ENCODE data around the gene PLCB4.

DNA sequence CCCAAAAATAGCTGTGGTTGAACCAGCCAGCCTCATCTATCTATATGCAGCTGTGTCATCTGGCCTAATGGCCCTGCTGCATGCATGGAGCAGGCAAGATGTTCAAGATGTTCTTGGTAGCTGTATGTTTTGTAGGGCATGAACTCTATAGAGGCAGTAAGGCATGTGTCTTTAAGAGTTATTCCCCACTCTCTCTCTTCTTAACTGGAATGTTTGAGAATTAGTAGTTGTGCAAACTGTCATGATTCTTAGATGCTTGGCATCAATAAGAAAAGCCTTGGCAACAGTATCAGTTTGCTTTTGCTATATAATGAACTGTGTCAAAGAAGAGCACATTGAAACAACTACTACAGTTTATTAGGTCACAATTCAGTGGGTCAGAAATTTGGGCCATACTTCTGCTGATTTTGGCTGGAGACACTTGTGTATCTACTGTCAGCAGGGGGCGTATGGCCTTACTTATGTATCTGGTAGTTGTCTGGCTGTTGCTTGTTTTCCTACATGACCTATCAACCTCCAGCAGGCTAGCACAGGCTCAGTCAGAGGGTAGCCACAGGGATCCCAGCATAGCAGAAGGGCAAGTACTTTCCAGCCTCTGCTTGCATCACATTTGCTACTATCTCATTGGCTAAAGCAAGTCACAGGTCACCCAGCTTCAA is 389.4 kb downstream of the PLCB4 start:
- TF ChIP-seq CTCF (conservative IDR thresholded peaks at IDR 0.05 in 1 of 2, IDR thresholded peaks at IDR 0.05 in 1 of 2; ENCODE audit: extremely low read depth in 1 of 2, insufficient read depth in 1 of 2, low read depth in 1 of 2, low read length in 2 of 2): peak; percentile 54 to 55
- TF ChIP-seq EZH2 (IDR thresholded peaks at IDR 0.05; ENCODE audit: borderline replicate concordance, low read length): no peak
